Measurements from ENCODE around the gene PSG4.
"Not testable (repeated sequence)": the region's sequence is repeated elsewhere in the genome, so short reads cannot be mapped to it uniquely, and the experiment has no call there.

The PSG4 gene

DNA sequence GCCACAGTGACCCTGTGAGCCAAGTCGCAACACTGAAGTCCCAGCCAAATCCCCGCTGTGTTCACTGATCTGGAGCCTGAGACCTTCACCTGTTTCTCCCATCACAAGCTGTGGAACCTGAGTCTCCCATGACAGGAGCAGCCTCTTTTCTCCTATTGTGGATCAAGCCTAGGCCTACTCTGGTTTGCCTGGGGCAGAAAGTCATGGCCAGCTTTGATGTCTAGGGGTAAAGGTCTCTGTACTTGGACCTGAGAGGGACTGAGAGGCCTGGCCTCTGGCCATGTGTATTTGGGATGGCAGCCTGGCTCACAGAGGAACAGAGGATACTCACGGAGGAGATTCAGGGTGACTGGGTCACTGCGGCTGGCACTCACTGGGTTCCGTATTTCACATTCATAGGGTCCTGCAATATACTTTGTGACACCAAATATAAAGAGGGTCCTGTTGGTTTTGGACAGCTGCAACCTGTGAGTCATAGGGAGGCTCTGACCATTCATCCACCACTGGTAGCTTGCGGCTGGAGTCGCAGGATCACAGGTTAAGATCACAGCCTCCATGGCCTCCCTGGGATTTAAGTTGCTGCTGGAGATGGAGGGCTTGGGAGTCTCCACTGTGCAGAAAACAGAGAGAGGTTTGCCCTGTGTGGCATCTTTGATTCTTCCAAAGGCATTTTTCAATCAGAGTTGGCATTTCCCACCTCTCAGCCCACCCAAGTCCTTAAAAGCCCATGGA, 7.6 kb downstream of the PSG4 start:
- not testable (repeated sequence) for DNase-seq (ENCODE audit: low spot score)

DNA sequence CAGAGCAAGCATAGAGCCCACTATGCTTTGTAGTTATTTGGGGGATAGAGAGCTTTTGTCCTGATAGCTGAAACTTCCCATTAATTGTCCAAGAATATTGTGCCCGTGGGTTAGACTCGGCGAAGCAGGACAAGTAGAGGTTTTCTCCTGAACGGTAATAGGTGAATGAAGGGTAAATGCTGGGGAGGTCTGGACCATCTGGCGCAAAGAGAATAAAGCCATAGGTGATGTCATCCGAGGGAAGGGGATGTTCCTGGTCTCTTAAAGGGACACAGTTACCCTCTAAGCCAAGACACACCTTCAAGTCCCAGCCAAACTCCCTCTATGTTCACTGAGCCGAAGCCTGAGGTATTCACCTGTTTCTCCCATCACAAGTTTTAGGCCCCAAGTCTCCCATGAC, 11.0 kb downstream of the PSG4 start:
- not testable (repeated sequence) for DNase-seq (ENCODE audit: low spot score)

DNA sequence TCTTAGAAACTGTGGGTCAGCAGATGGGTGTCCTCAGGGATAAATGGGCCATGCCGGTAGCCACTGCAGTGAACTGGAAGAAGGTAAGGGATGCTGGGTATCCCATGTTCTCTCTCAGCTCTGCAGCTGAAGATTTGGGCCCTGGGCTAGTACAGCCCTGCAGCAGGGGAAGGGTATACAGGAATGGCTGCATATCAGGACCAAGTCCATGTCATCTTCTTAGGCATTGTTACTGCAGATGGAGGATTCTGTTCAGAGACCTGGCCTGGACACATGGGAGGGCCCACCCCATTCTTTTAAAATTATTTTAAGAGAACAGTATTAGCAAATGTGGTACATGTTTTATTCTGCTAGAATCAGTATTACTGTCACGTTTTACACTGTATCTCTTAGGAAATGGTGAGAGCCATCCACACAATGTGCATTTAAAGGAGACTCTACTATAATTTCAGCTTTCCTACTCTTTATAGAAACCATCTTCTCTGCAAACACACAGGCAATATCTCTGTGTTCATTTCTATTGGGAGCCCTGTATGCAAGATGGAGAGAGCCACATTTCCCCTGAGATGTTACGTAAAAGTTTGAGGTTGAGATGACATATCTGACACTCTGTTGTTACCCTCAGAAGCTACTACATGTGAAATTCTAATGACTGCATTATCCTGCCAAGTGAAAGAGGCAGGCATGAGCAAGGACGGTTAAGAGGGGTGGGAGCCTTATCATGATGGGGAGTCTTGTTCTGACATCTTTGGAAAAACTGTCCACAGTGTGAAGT, 12.9 kb downstream of the PSG4 start:
- DNase-seq (ENCODE audit: low spot score), result not testable (repeated sequence)

DNA sequence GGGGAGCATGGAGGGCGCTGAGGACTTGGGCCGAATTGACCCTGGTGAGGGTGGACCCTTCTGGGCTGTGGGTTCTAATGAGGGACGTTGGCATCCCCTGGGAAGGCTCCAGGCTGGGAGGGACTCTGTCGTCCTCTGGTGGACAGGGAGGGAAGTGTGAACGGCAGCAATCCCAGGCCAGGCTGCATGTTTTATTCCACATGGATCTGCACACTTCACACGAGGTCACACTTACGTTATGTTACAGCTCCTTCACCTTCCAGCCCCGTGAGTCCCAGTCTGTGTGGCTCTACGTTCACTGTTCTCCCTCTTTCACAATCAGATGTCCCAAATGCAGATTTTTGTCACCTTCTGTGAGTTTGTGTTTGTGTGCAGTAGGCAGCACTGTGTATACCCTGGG, 17.3 kb downstream of the PSG4 start:
- not testable (repeated sequence) for DNase-seq (ENCODE audit: low spot score)

DNA sequence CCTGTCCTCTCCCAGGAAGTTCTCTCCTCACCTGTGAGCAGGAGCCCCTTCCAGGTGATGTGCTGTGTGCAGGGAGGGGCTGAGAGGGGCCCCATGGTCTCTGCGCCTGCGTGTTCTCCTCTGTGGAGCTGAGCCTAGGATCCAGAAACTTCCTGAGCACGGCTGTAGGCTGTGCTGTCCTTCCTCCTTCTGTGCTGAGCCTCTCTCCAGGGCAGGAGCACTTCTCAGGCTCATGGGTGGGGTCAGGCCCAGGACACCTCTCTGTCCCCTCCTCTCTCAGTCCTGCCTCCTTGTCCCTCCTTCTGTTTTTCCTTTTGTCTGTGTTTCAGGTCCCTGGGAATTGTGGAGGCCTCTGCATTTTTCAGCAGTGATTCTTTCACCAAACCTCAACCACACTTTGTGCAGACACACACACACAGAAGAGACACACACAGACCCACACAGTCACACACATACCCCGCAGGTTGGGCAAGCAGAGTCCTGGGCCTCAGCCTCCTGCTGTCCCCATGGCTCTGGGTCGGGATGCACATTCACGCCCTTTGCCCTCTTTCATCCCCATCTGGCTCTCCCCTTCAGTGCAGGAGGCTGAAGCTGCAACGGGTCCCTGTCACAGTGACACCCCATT, 19.0 kb downstream of the PSG4 start, which contains the start of gene PSG5:
Gene PSG5, minus strand, starts transcription at position 226 of the 625 bp plus-strand sequence. Its CDS starts 131 bp downstream, at position 95.
- DNase-seq (ENCODE audit: low spot score), result not testable (repeated sequence)

DNA sequence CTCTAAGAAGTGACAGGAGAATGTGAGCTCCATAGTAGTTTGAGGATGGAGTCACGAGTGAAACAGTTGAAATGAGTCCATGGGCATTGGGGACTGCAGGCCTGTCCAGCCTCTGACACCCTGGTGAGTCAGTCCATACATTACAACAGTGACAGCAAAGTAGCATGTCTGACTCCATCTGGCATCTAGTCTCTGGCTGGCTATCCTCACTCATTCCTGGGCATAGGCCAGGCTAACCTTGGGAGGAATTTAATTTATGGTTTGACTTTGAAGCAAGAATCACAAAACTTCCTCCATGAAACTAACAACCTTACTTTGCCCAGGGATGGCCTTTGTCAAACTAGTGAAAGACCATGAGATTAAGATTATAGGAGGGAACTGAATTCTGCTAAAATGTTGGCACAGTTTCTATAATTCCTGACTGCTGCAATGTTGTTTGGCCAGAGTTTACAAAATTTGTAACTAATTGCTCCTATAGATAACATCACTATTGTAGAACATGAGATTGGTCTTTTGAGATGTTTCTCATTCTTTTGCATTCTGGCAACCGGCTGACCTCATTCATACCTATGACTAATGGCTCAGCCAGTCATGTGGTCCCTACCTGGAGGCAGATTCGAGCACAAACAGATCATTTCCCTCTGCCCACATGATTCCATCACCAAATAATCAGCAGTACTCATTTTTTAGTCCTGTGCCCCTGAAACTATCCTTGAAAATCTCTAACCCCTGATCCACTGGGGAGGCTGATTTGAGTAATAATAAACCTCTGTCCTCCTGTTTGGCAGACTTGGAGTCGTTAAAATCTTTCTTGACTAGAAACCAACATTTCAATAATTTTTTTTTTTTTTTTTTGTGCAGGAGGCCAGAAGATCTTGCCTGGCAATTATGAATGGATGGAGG, 23.3 kb downstream of the PSG4 start:
- DNase-seq (ENCODE audit: low spot score), result peak; percentile 54

DNA sequence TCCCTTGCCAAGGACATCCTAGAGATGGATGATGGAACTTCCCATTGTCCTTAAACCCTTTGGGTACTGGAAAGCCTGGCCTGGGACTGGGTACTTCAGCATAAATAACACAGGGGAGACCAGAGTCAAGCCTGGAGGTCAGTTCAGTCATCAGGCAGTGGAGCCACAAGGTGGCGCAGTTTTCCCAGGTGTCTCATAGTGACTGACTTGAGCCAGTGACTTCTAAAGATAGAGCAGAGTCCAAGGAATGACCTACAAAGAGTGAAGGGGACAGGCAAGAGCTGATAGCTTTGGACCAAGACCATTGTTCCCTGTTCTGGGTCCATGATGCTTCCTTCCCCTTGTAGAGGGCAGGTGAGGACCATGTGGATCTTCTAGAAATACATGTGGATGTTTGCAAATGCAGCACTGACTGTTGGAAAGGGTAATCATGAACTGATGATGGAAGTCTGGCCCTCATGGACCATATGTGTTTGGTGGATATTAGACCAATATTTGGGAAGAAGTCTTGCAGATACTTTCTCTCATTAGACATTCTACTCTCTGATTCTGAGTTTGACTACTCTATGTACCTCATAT, 25.8 kb downstream of the PSG4 start:
- DNase-seq (ENCODE audit: low spot score), result not testable (repeated sequence)

DNA sequence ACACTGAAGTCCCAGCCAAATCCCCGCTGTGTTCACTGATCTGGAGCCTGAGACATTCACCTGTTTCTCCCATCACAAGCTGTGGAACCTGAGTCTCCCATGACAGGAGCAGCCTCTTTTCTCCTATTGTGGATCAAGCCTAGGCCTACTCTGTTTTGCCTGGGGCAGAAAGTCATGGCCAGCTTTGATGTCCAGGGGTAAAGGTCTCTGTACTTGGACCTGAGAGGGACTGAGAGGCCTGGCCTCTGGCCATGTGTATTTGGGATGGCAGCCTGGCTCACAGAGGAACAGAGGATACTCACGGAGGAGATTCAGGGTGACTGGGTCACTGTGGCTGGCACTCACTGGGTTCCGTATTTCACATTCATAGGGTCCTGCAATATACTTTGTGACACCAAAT, 26.9 kb downstream of the PSG4 start:
- DNase-seq (ENCODE audit: low spot score), result not testable (repeated sequence)

DNA sequence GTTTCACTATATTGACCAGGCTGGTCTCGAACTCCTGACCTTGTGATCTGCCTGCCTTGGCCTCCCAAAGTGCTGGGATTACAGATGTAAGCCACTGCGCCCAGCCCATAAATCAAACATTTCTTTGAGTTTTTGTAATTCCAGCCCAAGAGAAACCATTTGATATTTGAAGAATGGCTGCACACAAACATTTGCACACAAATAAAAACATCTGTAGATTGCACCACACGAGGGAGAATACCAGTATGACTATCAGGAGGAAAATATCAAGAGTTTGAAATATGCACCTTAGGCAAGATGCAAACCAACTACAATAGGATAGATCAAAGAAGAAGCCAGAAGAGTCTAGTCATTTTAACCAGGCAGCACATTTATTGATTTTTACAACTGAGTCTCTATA, 39.5 kb downstream of the PSG4 start:
- not testable (repeated sequence) for DNase-seq (ENCODE audit: low spot score)

DNA sequence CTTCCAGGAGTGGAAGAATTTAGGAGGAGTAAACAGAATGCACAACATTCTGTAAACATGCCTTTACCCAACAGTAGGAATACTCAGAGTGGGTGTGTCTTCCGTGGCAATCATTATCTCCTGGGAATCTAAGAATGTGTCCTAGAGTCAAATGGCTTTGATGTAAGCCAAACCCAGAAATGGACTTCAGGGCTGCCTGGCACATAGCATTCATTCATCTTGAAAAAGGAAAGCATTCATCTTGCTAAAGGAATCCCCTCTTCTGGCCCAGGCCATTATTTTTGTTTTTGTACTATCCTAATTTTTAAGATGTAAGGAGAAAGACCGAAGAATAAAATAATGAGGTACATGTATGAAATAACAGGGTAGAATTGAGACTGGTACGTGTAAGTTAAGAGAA, 42.3 kb downstream of the PSG4 start:
- DNase-seq (ENCODE audit: low spot score), result peak; percentile 46

DNA sequence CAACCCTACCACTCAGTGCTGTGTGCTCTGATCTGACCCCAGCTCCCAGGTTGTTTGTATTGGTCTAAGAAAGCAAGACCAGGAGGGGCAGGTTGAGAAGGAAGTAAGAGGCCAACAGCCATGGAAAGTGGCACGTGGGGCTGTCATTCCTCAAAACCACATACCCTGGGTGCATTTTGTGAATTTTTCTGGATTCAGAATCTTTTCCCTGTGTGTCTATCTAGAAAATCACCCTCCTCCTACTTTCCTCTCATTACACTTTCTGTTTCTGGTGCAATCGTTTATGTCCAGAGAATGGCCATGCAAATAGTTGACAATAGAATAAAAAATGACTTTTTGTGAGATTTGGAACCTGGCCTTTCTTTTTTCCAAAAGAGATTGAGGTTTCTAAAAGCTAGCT, 43.2 kb downstream of the PSG4 start:
- DNase-seq (ENCODE audit: low spot score), result not testable (repeated sequence)

DNA sequence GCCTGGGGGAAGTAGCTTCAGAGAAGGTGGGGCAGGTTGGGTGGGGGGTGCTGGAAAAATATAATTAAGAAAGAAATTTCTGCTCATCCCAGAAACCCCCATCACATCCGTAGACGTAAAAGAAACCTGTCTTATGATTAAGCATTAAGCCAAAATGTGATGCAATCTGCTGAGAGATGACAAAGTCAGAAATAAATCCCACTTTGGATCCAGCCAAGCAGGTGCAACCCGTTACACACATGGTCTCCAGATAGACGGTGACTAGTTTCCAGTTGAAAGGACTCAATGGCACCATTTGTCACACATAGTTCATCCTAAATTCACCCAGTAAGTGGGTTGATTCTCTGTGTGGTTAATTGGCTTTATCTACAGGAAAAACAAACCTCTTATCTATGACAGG, 53.2 kb downstream of the PSG4 start:
- no peak for DNase-seq (ENCODE audit: low spot score)

DNA sequence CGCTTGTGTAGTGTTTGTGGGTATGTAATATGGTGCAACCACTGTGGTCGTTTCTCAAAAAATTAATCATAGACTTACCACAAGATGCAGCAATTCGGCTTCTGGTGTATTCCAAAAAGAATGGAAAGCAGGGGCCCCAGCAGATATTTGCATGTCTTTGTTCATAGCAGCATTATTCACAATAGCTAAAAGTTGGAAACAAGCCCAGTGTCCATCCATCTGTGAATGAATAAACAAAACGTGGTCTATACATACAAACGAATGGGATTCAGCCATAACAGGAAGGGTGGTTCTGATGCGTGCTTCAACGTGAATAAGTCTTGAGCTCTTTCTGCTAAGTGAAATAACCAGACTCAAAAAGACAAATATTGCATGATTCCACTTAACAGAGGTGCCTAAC, 55.6 kb downstream of the PSG4 start:
- peak; percentile 37 for DNase-seq (ENCODE audit: low spot score)

DNA sequence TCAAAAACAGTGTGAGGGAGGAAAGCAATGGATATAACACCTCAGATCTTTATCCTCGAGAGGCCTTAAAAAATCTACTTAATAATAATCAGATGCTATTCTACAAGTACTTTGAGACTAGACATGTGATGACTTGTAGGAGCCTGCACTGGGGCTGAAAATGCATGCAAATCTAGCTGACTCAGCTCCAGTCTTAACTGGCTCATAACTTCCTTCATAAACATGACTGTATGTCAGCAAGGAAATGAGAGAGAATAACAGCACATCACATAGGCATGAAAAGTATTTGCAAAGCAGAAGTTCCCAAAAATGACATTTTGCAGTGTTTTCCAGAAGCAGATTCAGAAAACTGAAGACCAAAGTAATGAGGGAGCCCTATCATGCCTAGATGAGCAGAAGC, 57.2 kb downstream of the PSG4 start:
- no peak for DNase-seq (ENCODE audit: low spot score)
